Stimulated activated CD8-positive, alpha-beta memory T cell treated with anti-CD3 and anti-CD28 coated beads, Interleukin-12 subunit alpha, Interleukin-12 subunit beta, amount 100 ng/mL, for 1 hour (primary cell): ENCODE measurements around the gene RAET1G.
"Not testable (repeated sequence)": the region's sequence is repeated elsewhere in the genome, so short reads cannot be mapped to it uniquely, and the experiment has no call there.

Source experiments
- DNase-seq: peaks from one replicate; pipeline ENCODE4 v3.0.0-alpha.2; 2020; ENCODE audit warnings: low read depth

Gene RAET1G

GRCh38 chr6:149934249-149935156 is 11.6 kb upstream of the RAET1G start:
- DNase-seq = peak; percentile 63

DNA sequence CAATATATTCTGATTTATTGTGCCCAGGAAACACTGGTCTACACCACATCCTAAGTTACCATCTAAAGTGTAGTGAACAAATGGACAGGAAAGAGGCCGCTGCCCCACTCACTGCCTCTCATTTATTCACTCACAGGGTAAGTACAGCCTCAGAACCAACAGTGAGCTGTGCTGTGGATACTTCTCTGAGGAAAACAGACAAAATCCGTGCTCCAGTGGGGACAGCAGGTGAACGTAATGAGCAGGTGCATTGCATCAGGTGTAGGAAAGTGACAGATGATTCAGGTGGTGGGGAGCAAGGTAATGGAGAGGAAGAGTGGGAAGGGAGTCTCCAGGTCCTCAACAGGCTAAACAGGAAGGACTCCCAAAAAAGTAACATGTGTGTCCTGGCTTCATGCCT is 10.5 kb upstream of the RAET1G start:
- DNase-seq = no peak

DNA sequence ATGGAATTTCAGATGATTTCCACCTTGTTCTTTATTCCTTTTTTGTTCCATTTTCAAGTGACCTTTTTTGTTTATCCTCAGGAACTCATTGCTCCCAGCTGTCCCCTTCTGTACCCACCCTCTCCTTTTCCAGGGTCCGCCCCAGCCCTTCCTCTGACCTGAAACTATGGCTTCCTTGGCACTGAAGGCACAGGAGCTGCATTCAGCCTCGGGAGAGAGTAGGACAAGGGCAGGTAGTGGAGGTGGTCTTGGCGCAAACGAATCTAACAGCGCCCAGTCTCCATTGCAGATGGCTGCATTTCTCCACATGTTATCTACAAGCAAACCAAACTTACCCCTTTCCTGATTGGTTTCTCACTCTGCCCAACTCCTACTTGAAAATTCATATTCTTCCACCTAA is 10.1 kb upstream of the RAET1G start:
- no peak for DNase-seq

DNA sequence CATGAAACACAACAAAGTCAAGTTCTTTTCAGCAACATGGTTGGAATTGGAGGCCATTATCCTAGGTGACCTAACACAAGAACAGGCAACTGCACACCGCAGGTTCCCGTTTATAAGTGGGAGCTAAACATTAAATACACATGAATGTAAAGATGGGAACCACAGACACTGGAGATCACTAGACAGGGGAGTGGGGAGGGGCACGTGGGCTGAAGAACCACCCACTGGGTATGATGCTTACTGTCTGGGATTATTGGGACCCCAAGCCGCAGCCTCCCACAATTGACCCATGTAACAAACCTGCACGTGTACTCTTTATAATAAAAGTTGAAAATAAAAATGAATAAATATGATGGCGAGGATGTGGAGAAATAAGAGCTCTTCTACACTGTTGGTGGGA is 8.6 kb upstream of the RAET1G start:
- no peak for DNase-seq

DNA sequence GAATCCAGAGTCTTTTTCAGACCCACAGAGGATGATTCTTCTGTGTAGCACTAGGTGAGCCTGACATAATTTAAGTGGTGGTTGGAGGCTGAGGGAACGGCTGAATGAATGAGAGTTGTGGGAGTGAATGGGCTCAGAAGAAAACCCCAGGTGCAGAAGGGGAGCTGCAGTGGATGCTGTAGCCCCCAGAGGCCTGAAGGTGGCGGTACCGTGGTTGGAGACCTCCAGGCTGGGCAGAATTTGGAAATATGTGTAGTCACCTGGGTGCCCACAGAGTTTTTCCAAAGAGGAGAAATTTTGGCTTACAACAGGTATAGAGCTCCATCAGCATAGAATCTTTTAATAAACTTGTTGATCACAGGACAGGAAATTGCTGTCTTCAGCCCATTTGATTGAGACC is 6.5 kb upstream of the RAET1G start:
- DNase-seq = no peak

- DNase-seq = not testable (repeated sequence)
Measured at GRCh38 chr6:149927025-149927424, 4.1 kb upstream of the RAET1G start.

- DNase-seq = peak; percentile 50
Measured at GRCh38 chr6:149925974-149926777, 3.3 kb upstream of the RAET1G start.

DNA sequence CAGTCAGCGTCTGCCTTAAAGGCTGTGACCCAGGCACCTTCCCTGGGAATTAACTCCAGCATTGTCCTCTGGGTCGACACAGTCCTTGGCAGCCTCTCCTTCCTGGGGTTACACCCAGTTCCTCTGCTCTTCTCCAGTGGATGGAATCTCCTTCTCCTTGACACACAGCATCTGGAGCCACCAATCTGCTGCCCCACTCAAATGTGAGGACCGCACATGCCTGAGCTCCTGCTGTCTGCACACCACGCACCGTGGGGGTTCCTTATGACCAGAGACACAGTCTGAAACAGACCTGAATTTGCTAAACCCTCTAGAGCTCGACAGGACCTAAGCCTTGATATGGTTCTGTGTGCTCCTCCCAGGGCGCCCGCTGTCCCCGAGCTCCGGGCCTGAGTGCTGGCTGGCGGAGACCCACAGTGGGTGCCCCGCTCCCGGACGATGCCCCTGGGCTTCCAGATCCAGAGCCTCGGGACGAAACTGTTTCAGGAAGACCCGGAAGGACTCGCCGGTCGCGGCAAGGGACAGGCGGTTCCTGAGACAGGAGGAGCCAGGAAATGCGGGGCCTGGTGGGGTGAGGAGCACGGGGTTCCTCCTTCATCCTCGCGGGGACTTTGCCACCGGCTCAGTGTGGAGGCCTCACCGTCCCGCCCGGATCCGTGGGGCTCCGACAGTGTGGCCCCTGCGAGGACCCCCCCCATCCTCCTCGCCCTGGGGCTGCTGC is 2.5 kb upstream of the RAET1G start:
- DNase-seq = no peak

GRCh38 chr6:149924933-149925252 is 2.0 kb upstream of the RAET1G start:
- no peak for DNase-seq

DNA sequence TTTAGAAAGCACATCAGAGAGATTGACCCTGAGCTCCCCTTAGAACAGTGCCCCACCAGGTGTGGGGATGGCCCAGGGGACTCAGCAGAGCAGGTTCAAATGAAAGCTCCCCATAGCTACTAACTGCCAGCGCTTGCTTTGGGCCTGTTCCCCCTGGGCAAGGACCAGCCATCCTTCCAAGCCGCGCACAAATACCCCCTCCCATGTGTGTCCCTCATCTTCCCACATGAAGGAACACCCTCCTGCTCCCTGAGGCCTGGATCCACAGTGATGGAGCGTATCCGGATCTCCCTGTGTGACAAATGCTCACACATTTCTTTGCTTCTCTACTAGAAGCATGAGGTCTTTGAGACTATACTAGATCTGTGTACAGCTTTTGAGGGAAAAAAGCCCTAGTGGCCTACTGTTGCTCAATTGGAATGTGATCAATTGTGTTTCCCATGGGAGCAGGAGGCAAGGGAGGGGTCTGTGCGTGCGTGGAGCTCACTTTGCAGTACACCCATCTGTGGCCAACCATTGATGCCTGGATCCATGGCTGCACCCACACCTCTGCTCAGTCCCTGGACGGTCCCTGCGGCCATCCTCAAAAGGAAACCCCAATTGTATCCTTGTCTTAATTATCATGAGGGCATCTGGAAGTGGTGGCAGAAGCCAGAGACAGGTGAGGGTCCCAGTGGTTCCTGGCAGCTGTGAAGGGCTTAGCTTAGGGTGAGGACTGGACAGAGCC is 1.4 kb upstream of the RAET1G start:
- DNase-seq = no peak

- DNase-seq = no peak
Measured at GRCh38 chr6:149923327-149923986, 536 bp upstream of the RAET1G start.

DNA sequence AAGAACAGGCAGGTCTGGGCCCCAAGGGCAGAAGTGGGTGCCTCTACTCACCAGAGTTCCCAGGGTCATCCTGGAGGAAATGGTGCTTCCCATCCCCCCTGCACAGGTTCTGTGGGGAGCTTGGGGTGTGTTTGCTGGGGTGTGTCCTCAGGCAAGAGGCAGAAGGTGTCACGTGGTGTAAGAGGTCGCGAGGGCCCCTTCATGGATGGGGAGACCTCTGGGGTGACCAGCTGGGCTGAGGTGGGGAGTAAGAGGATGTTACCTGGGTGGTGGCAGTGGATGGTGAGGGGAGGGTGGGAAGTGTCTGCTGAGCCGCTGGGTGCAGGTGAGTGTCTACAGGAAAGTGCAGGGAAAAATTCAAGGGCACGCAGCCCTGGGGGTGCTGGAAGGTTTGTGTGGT is 830 bp downstream of the RAET1G start:
- DNase-seq = not testable (repeated sequence)

DNA sequence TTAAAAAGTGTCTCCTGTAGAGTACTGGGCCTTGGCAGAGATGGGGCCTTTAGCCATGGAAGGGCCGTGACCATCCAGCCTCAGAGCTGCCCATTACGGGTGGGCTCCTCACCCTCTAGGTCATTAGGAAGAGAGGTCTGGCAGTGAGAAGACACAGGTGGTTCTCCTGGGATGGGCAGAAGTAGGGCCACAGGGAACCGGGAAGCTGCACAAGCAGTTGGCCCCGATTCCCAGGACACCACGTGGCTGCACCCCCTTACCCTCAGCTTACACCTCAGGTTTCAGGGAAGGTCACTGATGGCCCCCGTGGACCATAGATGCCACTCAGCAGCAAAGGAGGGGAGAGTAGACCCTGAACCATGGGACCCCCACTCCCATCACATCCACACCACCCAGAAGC is 1.6 kb downstream of the RAET1G start:
- DNase-seq = no peak

GRCh38 chr6:149919834-149920225 is 3.1 kb downstream of the RAET1G start:
- DNase-seq = no peak

DNA sequence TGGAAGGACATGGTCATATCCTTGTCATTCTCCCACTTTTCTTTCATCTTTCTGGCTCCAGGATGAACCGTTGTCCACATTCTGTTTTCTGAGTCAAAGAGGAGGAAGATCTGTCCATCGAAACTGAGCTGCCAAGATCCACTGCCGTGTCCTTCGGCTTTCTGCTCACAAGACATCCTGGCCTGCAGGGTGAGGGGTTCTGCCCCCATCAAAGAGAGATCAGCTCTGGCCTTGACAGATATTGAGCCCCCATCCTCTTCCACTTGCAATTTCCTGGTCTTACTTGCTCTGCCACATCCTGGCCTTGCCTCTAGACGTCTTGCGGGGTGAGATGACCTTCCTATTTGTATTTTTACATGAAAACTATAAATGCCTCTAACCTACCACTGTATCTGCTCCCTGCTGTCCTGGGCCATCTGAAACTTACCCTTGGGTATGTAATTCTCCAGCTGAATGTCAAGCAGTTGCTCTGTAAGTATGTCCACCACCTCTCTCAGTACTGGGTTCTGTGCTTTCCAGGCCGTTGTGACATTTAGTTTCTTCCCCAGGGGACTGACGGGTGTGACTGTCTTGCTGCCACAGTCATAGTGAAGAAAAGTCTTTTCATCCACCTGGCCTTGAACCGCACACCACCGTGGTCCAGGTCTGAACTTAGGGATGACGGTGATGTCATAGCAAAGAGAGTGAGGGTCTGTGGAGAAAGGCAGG is 3.6 kb downstream of the RAET1G start:
- not testable (repeated sequence) for DNase-seq

GRCh38 chr6:149918151-149918905 is 4.6 kb downstream of the RAET1G start:
- no peak for DNase-seq

DNA sequence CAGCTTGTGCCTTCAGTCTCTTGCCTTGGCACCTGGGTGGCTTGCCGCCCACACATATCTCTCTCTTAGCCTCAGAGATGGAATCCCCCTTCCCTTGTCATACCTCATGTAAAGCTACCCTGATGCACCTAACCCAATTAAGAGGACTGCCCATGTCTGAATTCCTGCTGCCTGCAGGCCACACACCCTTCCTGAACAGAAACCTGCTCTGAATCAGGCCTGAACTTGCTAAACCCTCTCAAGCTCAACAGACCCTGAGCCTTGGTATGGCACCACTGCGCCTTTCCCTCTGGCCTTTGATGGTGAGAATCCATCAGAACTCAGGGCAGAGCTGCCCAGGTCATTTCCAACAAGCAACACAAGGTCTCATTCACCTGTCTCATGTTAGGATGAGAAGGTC is 5.2 kb downstream of the RAET1G start:
- no peak for DNase-seq

DNA sequence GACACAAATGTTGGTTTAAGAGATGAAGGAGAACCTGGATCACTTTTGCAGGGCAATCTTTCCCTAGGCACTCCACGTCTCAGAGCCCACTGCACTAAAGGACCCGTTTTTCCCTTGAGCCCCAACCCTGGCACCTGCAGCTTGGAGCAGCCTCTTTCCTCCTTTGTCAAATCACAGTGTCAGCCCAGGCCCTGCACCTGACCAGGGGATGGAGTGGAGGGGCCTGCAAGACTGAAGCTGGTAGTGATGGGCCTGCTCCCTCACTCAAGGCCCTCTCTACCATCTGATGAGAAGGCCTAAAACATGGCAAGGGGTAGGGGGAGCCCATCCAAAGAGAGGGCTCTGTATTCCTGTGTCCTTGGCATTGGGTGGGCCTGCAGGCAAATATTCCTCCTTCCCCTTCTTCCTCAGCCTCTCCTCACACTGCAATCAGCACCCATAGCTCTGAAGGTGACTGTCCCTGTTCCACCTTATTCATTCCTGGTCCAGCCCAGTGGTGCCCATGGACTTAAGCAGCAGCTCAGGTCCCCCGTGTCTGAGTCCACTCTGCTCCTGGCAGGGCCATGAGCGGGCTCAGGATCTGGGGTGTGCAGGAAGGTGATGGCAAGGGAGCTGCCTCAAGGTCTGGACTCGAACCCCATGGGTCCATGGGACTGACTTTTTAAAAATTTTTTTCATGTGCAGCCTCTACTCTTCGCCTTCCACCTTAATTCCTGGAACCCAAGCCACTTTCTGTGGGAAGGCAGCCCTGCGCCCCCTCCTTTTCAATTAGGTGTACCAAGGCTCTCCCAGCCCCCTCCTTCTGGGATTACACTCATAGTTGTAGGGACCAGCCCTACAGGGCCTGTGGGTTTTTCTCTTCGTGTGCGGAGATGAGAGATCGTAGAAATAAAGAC is 6.7 kb downstream of the RAET1G start:
- no peak for DNase-seq
